VCaP (cell line): ENCODE results near the gene TMEM132E.

Experiments
- H3K27ac ChIP-seq: fragments of 450-650 bp; 2 replicates; pipeline ENCODE4 v1.5.1; 2017
- TF ChIP-seq, protein P1 (sequence below): fragments of 450-650 bp; conservative IDR thresholded peaks from 2 replicates; pipeline ENCODE4 v1.5.1; 2017; ENCODE audit warnings: mild to moderate bottlenecking, moderate library complexity

The TMEM132E gene

DNA sequence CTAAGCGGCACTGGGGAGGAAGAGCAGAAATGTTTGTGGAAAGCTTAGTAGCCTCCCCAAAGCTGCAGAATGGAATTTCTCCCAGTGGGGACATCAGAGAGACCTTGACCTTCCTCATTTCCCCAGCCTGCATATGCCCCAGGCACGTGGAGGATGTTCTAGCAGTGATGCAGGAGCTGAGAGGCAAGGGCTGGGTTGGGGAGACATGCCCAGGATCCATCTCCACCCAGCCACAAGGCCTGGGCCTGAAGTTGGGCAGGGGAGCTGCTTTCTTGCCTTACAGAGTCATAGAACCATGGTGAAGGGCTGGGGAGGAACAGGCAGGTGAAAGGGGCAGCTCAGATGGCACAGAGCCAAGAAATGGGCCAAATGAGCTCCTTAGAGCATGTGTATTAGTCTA is 104.0 kb downstream of the TMEM132E start:
- TF ChIP-seq, protein P1, sequence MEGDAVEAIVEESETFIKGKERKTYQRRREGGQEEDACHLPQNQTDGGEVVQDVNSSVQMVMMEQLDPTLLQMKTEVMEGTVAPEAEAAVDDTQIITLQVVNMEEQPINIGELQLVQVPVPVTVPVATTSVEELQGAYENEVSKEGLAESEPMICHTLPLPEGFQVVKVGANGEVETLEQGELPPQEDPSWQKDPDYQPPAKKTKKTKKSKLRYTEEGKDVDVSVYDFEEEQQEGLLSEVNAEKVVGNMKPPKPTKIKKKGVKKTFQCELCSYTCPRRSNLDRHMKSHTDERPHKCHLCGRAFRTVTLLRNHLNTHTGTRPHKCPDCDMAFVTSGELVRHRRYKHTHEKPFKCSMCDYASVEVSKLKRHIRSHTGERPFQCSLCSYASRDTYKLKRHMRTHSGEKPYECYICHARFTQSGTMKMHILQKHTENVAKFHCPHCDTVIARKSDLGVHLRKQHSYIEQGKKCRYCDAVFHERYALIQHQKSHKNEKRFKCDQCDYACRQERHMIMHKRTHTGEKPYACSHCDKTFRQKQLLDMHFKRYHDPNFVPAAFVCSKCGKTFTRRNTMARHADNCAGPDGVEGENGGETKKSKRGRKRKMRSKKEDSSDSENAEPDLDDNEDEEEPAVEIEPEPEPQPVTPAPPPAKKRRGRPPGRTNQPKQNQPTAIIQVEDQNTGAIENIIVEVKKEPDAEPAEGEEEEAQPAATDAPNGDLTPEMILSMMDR: no peak
- H3K27ac ChIP-seq: no peak overlapping the region
